HG02642 (cell line): ENCODE results near the gene MGME1.

ENCODE experiments used
- ATAC-seq: cut with Tn5 transposase; IDR thresholded peaks from one replicate; pipeline ENCODE4 v1.9.1; 2021; ENCODE audit warnings: mild to moderate bottlenecking; ENCODE audit not compliant: unreplicated experiment, poor library complexity

Gene MGME1

DNA sequence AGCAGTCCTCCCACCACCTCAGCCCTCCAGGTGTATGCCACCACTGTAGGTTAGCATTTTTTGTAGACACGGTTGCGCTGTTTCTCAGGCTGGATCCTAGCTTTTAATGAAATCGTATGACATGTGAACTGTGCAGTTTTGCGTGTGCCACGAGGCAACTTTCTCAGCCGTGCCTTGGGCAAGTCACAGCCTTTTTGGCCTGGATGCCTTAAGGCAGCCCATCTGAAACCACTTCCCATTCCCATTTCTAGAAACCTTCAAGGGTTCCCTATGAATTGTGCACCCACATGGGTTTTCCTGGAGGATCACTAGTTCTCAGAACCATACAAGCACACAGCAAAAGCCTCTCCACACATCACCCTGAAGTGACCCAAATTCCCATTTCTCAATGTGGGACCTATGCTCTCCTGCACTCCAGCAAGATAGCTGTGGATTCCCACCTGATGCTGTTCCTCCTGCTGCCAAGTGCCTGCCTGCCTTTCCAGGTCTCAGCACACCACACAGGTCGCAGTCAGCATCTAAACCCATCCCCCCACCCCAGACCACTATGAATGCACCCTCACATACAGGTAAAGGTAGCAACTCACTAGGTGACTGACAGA, 29.1 kb upstream of the MGME1 start:
- peak; percentile 5 for ATAC-seq

DNA sequence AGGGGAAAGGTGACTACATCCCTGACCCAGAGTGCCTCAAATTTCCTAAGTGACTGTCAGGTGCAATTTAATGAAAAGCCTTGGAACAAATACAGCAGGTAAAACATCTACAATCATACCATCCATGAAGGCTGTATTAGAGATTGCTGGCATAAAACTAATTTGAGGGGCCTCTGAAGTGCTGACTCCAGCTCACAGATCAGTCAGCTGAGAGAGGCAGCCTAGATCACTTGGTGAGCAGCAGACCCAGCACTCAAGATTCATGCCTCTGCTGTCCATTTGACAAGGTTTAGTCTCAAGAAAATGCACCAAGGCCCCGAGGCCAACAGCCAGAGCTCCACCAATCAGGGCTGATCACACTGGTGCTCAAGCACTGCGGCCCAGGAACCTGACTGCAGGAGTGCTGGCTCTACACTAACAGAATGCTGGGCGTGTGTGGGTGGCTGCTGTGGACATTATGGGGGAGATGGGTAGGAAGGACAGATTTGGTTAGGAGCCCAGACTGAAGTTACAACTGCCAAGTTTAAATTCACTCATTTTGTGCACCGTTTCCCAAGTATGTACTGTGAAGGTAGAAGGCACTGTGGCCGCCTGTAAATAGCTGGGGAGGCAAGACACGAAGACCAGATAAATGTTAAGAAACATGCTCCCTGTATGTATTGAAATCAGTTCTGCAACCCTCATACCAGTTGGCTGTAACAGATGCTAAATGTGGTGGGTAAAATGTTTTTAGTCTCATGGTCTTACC, 28.4 kb upstream of the MGME1 start:
- ATAC-seq, result no peak

DNA sequence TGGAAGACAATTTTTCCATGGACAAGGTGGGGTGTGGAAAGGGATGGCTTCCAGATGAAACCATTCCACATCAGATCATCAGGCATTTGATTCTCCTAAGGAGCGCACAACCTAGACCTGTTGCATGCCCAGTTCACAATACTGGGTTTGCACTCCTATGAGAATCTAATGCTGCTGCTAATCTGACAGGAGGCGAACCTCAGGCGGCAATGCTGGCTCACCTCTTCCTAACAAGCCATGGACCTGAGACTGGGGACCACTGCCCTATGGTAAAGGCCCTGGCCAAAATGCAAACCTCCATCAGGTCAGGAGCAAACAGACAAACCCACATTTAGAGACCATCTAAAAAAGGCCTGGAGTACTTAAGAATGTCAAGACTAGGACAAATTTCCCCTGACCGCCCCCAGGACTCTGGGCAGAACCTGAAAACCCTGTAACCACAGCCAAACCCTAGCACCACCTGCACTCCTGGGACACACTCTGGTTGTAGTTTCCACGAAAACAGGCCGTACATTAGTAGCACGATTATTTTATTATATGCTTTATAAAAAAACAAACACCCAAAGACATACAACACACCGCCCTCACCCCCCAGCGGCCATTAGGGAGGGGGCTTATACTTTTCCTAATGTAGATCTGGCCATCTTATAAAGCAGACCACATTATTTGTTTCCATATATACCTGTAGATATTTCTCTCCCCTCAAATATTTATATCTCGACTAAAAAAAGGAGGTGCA, 27.6 kb upstream of the MGME1 start:
- no peak for ATAC-seq

DNA sequence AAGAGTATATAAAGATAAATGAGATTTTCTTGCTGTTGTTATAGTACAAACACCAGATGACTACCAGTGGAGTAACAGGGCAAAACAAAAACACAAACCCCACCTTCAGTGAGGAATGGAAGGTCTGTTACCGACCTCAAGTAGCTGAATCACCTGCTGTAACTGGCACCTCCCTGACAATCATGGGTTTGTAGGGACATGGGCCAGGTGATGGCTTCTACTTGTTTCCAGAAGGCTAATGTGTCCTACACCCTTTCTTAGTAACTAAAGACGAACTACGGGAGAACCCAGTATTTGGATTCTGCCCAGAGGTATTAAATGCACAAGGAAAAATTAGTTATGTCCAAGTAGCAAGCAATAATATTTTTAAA, 27.0 kb upstream of the MGME1 start:
- ATAC-seq, result no peak

DNA sequence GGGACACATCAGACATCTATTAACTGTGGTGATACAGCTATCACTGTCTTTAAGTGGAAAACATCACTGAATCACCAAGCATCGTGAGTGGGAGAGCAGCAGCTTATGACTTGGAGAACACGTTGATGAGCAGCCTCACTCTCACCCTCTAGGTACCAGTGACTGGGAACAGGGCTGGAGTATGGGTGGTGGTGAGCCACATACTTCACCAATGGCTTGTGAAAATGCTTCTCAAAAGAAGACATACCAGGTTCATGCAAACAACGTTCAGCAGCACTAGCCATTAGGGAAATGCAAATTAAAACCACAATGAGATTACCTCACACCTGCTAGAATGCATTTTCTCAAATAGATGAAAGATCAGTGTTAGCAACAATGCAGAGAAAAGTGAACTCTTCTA, 25.5 kb upstream of the MGME1 start:
- ATAC-seq, result peak; percentile 68

DNA sequence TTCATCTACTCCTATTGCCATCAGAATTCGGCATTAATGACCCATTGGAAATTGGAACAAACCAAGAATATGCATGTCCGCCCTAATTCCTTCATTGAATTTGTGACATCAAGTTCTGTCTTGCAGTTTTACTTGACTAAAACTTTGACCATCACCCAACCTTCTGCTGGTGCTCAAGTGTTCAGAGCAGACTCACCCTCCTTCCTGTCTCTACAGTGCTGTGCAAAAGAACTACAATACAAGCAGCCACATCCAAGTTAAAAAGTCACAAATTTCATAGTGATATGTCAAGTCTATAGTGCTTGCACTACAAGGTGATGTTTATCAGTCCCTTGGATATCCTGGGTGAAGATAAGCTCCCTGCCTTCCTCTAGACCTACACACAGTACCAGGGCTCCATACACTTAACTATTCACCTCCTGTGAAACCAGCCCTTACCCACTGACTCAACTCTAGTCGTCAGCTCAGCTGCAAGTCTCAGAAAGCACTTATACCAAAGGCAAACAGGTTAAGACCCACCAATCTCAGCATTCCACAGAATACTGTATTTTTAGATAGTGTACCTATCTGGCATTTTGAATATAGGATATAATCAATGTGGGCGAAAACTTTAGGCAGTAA, 23.9 kb upstream of the MGME1 start:
- ATAC-seq, result no peak

DNA sequence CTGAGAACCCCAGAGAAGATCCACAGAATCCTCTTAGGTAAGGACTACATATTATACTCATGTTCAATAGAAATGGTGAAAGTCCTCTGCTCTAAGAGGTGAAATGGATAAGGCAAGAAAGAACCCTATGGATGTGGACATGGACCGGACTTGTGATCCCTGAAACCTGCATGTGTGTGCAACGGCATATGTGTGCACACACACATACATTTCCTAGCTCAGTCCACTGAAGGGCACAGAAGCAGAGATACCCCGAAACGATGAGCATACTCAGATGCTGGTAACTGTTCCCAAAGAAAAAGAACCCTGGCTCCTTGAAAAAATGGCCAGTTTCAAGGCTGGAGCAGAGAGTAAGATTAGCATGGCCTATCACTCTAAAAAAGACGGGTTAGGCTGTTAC, 22.8 kb upstream of the MGME1 start:
- no peak for ATAC-seq

DNA sequence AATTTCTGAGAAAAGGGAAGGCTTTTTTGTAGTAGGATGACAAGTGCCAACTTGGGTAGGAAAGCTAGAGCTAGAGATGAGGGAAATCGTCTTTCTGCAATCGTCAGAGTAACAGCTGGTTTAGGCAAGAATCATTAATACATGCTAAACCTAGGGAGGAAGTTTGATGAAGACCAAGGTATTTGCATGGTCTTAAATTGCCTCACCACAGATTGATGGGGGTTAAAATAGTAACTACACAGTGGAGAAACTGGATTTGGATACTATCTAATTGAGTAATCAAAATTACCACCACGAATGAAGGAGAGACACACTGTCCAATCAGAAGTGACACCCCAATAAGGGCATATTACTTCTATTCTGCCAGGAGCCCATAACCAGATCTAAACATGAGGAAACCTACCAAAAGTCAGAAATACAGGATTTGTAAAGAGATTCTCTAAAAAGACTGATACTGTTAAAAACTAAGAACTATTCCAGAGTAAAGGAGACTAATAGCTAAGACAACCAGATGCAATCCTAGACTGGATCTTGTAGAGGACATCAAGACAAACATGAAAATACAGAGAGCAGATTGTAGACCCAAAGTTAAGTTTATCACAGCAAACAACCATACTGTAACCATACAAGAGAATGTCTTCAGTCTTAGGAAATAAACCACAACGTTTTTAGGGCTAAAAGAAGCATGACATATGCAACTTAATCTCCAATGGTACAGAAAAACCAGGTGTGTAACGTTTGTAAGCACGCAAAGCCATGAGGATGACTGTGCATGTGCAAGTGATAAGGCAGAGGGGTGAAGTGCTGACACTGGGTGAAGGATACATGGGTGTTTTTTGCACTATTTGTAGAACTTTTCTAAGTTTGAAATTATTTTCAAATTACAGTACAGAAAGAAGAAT, 22.0 kb upstream of the MGME1 start:
- ATAC-seq, result no peak

DNA sequence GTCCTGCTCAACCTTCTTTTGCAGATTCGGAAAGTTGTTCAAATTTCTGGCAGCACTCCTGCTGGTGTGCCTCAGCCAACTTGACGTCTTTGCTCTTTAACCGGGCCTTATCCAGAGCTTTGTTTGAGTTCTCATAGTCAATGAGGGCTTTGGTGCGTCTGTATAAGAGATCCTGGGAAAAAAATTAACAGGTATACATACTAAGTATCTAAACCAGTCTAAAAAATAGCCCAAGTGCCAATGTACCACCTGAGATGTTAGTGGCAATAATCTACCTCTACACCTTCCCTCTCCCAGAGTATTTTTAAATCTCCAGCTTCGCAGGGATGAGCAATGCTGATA, 21.4 kb upstream of the MGME1 start:
- no peak for ATAC-seq

DNA sequence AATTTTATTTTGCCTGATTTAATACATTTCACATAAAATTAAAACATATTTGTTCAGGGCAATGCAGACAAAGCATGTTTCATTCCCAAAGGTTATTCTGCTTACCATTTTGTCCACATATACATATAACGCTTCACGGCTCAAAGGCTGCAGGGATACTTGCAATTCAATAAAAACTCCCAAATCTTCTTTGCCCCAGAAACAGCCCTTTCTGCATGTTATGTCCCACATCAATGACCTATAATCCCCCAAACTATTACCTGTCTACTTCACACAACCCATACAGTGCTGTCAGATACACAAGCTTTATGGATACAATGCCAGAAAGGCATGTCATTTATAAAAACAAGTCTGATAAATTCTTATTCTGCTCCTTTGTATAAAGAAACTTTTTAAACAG, 20.4 kb upstream of the MGME1 start:
- no peak for ATAC-seq

DNA sequence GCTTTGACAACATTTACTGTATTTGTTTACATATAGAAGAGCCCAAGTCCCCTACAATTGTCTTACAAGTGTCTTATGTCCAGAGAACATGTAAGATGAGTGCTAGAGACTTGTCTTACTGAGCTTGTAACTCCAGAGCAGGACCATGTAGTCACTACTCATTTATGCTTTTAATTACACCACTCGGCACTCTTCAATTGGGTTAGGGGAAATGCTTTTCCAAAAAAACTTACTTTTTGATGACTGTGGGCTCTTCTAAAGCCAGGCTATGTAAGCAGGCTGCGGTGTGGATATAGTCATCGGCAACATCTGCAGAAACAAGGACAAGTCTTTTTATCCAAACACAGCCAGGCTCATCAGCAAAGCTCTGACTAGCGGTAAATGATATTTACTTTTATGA, 18.9 kb upstream of the MGME1 start:
- no peak for ATAC-seq

DNA sequence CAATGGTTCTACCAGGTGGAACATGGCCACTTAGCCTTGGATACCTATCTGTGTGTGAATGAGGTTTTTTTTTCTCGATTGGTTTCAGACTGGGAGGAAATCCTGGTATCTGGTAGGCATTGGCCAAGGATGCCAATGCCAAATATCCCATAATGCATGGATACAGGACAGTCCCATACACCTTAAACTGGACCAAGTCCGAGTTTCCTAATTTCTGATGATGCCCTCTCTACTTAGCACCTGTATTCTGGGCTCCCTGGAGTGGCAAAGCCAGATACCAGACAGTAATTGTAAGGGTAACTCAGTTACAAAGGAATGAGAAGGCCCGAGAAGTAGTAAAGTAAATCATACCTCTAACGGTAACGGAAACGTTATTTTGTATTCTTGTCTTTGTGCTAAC, 18.1 kb upstream of the MGME1 start:
- ATAC-seq, result no peak

DNA sequence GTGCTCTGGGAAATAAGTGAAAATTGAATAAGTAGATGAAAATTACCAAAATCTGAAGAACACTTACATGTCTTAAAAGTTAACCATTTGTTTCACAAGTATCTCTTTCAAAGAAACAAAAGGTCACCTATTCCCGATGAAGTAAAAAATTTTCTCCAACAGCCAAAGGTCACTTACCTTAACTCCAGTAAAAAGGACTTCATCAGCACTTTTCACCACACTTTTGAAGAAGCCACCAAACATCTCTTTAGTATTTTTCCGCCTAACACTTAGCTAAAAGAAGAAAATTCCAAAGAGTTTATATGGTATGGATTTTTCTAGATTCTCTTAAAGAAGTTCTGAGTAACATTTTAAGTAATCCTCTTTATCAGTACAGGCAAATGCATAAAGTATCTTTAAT, 17.5 kb upstream of the MGME1 start:
- ATAC-seq, result no peak

DNA sequence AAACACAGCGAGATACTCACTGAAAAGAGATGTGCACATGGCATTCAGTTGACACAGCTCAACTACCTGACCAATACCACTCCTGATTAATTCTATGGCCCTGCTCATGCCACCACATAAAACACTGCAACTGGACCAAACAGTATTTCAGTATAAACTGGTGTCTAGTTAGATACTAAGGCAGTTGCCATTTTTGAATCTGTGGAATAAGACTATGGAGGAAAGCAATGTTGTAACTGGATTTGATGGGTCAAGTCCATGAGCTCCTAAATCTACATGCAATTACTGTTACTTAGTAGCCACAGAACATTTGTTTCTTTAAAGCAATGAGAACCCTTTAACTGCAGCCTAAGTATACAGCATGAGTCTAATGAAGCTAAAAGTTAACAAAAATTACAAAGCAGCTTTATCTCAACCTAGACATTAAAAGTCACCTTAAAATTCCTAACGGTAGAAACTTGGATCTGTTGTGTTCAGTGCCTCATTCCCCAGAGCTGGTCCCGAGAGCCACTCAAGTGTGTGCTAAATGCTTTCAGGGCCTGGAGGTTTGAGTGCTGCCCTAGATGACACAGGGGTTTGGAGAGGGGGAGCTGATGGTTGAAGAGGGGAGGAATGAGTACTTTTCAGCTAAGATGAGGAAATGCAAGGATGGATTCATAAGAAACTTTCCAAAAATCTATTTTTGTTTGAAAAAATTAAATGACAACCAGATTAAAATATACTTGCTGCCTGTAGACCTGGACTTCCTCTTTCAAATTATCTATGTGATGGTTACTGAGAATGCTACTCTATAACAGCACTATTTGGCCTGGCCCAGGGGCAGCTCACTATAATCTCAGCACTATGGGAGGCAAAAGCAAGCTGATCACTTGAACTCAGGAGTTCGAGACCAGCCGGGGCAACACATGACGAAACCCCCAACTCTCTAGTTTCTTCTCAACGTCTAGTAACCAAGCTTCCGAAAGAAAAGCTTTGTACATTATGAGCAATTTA, 15.8 kb upstream of the MGME1 start:
- no peak for ATAC-seq

DNA sequence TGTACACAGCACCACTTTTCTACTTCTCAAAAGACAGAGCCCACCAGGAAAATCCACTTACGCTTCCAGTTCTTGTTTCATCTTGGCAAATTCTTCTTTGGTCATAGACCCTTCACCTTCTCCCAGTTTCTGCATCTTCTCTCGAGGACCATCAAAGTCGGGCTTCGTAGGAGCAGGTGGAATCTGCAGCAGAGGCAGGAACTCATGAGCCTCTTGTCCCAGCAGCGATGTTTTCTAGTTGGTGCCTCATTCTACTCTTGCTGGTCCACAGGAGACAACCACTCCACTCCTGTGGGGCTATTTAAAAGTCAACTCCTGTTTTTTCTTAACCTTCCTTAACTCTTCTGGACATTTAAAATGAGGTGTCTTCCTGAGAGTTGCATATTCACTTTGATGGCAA, 14.9 kb upstream of the MGME1 start:
- ATAC-seq, result no peak

DNA sequence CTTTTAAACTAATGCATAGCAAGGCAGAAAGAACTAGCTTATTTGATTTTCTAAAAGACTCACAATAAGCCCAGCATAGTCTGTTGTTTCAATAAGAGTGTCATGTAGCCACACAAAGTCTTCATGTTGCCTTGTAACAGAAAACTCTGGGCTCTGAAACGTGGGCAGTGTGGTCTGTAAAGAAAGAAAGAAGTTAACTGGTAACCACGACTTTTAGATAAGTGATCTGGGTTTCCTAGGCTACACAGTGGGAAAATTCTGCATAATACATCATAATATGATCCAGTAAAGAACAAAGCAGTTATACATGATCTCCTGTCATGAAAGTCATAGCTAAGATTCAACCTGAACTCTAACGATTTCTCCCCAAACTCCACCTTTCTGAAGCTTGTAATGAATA, 13.5 kb upstream of the MGME1 start:
- no peak for ATAC-seq

DNA sequence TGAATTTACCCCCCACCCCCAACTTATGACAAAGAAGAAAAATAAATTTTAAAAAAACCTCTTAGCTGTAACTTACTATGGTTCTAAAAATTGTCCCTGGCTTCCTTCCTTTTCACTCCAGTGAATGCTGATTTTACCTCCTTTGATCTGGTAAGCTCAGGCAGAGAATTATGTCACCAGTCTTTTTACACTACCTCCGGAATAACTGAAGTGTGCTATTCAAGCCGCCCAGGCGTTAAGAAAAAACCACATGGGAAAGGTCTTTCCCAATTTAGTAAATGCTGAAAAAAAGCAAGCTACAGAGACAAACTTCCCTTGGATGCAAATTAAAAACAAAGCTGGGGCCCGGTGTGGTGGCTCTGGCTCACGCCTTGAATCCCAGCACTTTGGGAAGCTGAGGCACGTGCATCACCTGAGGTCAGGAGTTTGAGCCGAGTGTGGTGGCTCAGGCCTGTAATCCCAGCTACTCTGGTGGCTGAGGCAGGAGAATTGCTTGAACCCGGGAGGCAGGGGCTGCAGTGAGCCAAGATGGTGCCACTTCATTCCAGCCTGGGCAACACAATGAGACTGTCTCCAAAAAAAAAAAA, 12.6 kb upstream of the MGME1 start:
- no peak for ATAC-seq

DNA sequence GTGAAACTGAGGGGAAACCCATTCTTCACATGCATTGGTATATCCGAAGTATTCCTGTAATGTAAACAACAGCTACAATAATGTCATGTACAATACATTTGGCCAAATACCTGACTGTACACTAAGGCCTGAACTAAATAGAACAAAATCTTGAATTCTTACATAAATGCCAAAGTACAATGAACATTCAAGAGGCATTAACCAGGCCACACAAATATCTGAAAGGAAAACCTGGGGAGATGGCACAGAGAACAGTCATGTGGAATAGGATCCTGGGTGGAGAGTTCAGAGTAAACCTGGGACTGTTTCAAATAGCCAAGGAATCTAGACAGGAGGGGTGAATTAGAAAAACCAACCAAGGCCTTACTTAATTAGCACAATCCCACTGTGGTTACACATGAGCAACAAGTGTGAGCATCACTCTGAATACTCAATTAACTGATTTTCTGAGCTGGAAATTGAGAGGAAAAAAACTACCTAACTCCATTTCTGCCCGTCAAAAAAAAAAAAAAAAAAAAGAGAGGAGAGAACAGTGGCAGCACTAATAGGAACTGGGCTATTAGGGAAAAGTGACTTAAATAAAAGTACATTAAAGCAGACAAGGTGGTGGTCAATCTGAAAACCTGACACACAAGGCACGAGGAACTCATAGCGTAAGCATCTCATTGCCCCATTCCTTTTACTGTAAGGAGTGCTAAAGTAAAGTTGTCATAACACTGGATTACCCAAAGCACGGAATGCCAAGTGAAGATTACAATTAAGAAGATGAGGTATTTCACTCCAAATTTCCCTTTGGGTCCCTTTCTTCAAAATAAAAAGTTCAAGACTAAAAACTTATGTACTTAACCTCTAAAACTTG, 11.1 kb upstream of the MGME1 start:
- no peak for ATAC-seq
